Left lung (tissue), 10 donors: ENCODE data around the gene OTOF. TPM values are rescaled to one million over a fixed set of nuclear protein-coding genes. Genes with fewer than 3 reads are reported as not detected.

ENCODE experiments used
- ATAC-seq: fragments of 200-7000 bp; cut with Tn5 transposase; one replicate; pipeline ENCODE4 v1.9.1; 2020; ENCODE audit warnings: moderate library complexity
- DNase-seq, 4 donors: peaks; one replicate each; pipeline ENCODE4 v3.0.0-alpha.2; 2013 to 2020
- H3K27ac ChIP-seq, 2 donors: fragments of 200-600 bp; sonication (generic) in 1 of 2; one replicate each; pipeline versions ENCODE4 v1.5.0 to v1.8.0; 2020 to 2021
- H3K27me3 ChIP-seq, 2 donors: fragments of 200-600 bp; sonication (generic) in 1 of 2; one replicate each; pipeline versions ENCODE4 v1.5.0 to v1.8.0; 2020 to 2021
- H3K36me3 ChIP-seq, 2 donors: fragments of 200-600 bp; sonication (generic) in 1 of 2; one replicate each; pipeline versions ENCODE4 v1.5.0 to v1.8.0; 2020 to 2021
- H3K4me1 ChIP-seq, 2 donors: fragments of 200-600 bp; one replicate each; pipeline ENCODE4 v1.8.0; 2021
- H3K4me3 ChIP-seq, 2 donors: fragments of 200-600 bp; sonication (generic) in 1 of 2; one replicate each; pipeline versions ENCODE4 v1.5.0 to v1.8.0; 2020 to 2021; ENCODE audit warnings: mild to moderate bottlenecking in 1 of 2
- H3K9me3 ChIP-seq, 2 donors: fragments of 200-600 bp; sonication (generic) in 1 of 2; one replicate each; pipeline versions ENCODE4 v1.5.0 to v1.8.0; 2020 to 2021
- intact Hi-C, 2 donors: fragments of 100-400 bp; cut with DNase I; formaldehyde crosslinking; loops; one replicate each; pipeline versions ENCODE4 v1.11.2 to v1.14.2; 2022
- polyA plus RNA-seq, 6 donors: library from polyadenylated mRNA; unstranded; fragments of 120-200 nt; gene quantifications; one replicate each; pipeline ENCODE4 v1.2.1, GENCODE V29; 2013; ENCODE audit not compliant: insufficient read length in 6 of 6
- total RNA-seq, 2 donors: library from RNA; stranded (reverse); fragmentation: NEBNext Ultra II Directional; extraction: Animal tissue kit (Norgen Biotek cat#: 25700); gene quantifications; one replicate each; pipeline ENCODE4 v1.2.1, GENCODE V29; 2021
- TF ChIP-seq, protein P1 (sequence below), 2 donors: fragments of 200-600 bp; sonication (generic) in 1 of 2; IDR thresholded peaks; one replicate each; pipeline versions ENCODE4 v1.5.0 to v1.8.0; 2021; ENCODE audit warnings: antibody characterized with exemption in 2 of 2
- donor health status: DM: no; HTN: yes; CAD: no.
- donor health status: DM: no; HTN: no; CAD: no.

OTOF gene
- total and polyA plus RNA-seq, 8 donors, result 0.03 to 0.20 (median 0.10) TPM; not detected in 1

DNA sequence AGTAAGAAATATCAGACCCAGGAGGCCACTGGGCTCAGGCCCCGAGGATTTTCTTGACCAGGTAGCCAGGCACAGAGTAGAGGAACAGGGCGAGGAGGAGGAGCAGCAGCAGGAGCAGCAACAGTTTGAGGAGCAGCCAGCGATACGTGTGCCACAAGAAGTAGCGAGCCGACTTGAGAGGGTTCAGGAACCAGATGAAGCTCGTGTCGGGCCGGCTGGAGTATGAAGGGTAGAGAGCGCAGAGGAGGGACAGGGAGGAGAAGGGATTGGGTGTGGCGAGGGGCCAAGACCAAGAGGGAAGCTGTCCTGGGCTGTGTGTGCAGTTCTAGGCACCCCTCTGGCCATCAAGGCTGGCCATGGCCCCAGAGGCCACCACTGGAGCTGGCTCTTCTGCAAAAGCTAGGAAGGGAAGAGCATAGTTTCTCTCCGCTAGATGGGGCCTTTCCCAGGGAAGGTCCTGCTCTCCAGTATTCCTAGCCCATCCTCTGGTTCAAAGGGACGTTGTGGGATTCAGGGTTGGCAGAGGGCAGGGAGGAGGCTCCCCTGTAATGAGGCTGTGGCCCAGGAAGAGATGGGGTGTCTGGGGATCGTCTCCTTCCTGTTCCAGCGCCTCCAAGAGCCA is 17.8 kb downstream of the OTOF start:
- intact Hi-C loops, result no loop called here
- ATAC-seq, result no peak

DNA sequence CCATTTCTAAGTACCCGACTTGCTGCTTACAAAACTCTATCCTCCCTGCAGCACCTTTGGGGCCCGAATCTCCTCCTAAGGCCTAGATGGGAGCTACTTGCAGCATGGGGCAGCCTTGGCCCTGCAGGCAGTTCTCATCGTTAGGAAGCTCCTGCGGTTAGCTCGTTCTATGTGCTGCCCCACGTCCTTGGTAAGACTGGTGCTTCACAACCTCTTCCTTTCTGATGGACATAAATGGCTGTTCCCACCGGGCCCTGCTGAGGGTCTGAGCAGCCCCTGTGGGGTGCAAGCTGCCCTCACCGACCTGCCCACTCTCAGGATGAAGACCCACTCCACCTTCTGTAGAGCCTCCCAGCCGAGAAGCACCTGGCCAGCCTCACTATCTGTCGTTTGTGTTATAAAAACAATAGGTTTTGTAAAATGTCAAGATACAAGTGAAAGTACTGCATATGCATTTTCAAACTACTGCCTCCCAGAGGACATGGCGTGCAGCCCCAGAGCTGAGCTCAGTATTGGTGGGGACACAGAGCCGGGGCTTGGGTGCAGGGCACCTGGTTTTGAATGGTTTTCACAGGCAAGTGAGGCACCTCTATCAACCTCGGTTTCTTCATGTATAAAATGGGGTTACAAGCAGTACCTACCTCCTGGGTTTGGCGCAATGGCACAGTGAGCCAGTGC is 19.4 kb downstream of the OTOF start:
- TF ChIP-seq, protein P1, sequence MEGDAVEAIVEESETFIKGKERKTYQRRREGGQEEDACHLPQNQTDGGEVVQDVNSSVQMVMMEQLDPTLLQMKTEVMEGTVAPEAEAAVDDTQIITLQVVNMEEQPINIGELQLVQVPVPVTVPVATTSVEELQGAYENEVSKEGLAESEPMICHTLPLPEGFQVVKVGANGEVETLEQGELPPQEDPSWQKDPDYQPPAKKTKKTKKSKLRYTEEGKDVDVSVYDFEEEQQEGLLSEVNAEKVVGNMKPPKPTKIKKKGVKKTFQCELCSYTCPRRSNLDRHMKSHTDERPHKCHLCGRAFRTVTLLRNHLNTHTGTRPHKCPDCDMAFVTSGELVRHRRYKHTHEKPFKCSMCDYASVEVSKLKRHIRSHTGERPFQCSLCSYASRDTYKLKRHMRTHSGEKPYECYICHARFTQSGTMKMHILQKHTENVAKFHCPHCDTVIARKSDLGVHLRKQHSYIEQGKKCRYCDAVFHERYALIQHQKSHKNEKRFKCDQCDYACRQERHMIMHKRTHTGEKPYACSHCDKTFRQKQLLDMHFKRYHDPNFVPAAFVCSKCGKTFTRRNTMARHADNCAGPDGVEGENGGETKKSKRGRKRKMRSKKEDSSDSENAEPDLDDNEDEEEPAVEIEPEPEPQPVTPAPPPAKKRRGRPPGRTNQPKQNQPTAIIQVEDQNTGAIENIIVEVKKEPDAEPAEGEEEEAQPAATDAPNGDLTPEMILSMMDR (IDR thresholded peaks at IDR 0.05), result no peak
- H3K27ac ChIP-seq, result no peak overlapping the region
- intact Hi-C loops, result no loop called here

More for the DNA sequence above, 17.8 kb downstream of the OTOF start:
- Histone ChIP-seq H3K4me1 (peaks cover 0 to 23% of the 10 kb centered on the region in 2 donors), H3K36me3 (no peaks in the 10 kb centered on the region), H3K9me3 (no peaks in the 10 kb centered on the region), H3K27me3 (no peaks in the 10 kb centered on the region), H3K27ac (no peak overlapping the region), H3K4me3 (no peak overlapping the region)
- no peak for DNase-seq
- TF ChIP-seq, protein P1 (IDR thresholded peaks at IDR 0.05), result no peak

DNA sequence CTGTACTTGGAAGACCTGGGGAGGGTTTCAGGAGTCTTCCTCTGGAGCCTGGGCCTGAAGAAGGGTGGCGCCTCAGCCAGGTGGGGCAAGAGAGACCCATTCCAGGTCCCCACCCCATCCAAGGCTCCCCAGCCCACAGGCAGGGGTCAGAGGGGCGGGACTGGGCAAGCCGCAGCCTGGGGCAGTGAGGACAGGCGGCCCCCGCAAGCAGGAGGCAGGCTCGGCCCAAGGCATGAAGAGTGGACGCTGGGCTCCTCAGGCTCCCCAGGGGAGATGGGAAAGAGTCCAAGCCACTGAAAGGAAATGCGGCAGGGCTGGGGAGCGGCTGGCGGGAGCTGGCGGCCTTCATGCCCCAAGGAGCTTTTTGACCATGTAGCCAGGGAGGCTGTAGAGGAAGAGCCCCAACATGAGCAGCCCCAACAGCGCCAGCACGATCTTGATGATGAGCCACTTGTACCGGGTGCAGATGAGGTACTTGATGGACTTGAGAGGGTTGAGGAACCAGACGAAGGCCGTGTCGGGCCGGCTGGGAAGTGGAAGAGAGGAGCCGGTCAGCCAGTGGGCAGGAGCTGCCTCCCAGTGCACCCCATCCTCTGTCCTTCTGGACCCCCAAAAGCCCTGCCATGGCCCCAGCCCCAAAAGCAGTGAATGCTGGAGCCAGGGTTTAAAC is 20.1 kb downstream of the OTOF start:
- no peak for ATAC-seq
- H3K27ac ChIP-seq, result no peak overlapping the region
- intact Hi-C loops, result no loop called here

More for the DNA sequence above, 19.4 kb downstream of the OTOF start:
- Histone ChIP-seq H3K27me3 (no peaks in the 10 kb centered on the region), H3K4me1 (peaks cover 0 to 24% of the 10 kb centered on the region in 2 donors), H3K36me3 (no peaks in the 10 kb centered on the region), H3K4me3 (no peak overlapping the region), H3K9me3 (no peaks in the 10 kb centered on the region)
- ATAC-seq (no peak), DNase-seq (no peak)

GRCh38 chr2:26457251-26457666 is 20.7 kb downstream of the OTOF start:
- peaks cover 0 to 21% of the 10 kb centered on the region in 2 donors for H3K4me1 ChIP-seq
- H3K4me3 ChIP-seq, result no peak overlapping the region
- H3K36me3 ChIP-seq, result no peaks in the 10 kb centered on the region
- no peaks in the 10 kb centered on the region for H3K9me3 ChIP-seq
- intact Hi-C loops, result no loop called here
- no peaks in the 10 kb centered on the region for H3K27me3 ChIP-seq
- TF ChIP-seq, protein P1 (IDR thresholded peaks at IDR 0.05), result no peak
- ATAC-seq, result no peak
- no peak overlapping the region for H3K27ac ChIP-seq
- DNase-seq, result no peak

More for the DNA sequence above, 20.1 kb downstream of the OTOF start:
- DNase-seq, result no peak
- H3K27me3 ChIP-seq, result no peaks in the 10 kb centered on the region
- no peaks in the 10 kb centered on the region for H3K36me3 ChIP-seq
- H3K4me1 ChIP-seq, result peaks cover 0 to 24% of the 10 kb centered on the region in 2 donors
- H3K4me3 ChIP-seq, result no peak overlapping the region
- TF ChIP-seq, protein P1 (IDR thresholded peaks at IDR 0.05), result no peak
- no peaks in the 10 kb centered on the region for H3K9me3 ChIP-seq
